ENCODE results near the gene VGF. TPM values are rescaled to one million over a fixed set of nuclear protein-coding genes. Genes with fewer than 3 reads are reported as not detected.
"Not testable (repeated sequence)": the region's sequence is repeated elsewhere in the genome, so short reads cannot be mapped to it uniquely, and the experiment has no call there.

Gene VGF
- total RNA-seq, 1 donor from 2014 or later: 0.11 TPM

DNA sequence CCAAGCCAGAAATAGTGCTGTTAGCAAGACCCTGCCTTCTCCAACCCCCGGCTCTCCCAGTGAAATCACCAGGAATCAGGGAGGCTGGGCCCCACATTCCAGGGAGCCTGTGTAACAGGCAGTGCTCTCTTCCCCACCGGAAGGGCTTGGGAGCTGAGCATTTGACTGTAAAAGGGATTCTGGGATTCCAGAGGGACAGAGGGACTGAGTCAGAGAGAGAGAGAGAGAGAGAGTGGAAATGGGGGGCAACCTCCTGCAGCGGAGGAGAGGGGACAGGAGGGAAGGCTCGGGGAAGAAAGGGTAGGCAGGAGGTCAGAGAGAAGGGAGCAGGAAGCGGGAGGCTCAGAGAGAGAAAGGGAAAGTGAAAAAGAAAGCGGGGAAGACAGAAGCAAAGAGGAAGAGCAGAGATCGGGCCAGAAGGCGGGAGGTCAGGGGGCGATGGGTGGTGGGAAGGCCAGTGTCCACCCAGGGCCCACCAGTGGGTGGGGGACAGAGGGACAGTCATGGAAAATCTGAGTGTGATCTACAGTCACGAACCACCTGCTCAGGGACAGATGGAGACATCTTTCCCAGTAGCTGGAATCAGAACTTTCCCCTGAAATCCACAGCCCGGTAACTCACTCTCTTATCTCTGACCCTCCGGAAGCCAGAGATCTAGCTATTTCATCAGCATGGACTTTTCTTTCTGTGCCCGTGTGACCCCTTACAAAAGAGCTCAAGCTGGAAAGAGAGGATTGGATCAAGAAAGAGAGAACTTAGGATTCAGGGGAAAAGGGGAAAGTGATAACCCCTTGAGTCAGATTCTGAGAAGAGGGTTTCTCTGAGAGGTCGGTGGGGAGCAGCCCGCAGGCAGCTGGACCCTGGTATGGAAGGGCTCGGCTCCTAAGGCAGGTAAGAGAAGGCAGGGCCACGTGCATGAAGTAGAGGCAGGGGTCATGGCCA is 43.1 kb downstream of the VGF start:
- intact Hi-C loops (cut with micrococcal nuclease): no loop called here

DNA sequence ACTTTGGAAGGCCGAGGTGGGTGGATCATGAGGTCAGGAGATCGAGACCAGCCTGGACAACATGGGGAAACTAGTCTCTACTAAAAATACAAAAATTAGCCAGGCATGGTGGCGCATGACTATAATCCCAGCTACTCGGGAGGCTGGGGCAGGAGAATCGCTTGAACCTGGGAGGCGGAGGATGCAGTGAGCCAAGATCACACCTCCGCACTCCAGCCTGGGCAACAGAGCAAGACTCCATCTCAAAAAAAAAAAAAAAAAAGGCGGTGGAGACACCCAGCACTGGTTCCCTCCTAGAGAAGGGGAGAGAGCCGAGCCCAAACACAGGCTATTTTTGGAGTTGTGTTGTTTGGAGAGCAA is 43.8 kb downstream of the VGF start:
- H3K4me3 Mint-ChIP-seq; H3K9me3 Mint-ChIP-seq; ATAC-seq (ENCODE audit: low read depth); H3K36me3 Mint-ChIP-seq (ENCODE audit: low read depth); H3K27ac Mint-ChIP-seq; DNase-seq; intact Hi-C loops (cut with micrococcal nuclease): not testable (repeated sequence)
- Mint-ChIP-seq H3K27me3 (peaks cover 24% of the 10 kb centered on the region), H3K4me1 (peaks cover 31% of the 10 kb centered on the region)
- ChIA-PET POLR2A (interaction anchor here (0.6 kb wide), 1 partner anchor 41 kb away, joined by 8 read pairs; no protein-coding TSS in a partner anchor), CTCF (interaction anchor here (0.7 kb wide), 1 partner anchor 1793 kb away, joined by 3 read pairs; no protein-coding TSS in a partner anchor)

More for the DNA sequence above, 43.1 kb downstream of the VGF start:
- TF ChIP-seq, protein P1, sequence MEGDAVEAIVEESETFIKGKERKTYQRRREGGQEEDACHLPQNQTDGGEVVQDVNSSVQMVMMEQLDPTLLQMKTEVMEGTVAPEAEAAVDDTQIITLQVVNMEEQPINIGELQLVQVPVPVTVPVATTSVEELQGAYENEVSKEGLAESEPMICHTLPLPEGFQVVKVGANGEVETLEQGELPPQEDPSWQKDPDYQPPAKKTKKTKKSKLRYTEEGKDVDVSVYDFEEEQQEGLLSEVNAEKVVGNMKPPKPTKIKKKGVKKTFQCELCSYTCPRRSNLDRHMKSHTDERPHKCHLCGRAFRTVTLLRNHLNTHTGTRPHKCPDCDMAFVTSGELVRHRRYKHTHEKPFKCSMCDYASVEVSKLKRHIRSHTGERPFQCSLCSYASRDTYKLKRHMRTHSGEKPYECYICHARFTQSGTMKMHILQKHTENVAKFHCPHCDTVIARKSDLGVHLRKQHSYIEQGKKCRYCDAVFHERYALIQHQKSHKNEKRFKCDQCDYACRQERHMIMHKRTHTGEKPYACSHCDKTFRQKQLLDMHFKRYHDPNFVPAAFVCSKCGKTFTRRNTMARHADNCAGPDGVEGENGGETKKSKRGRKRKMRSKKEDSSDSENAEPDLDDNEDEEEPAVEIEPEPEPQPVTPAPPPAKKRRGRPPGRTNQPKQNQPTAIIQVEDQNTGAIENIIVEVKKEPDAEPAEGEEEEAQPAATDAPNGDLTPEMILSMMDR (IDR thresholded peaks at IDR 0.05): no peak
- Mint-ChIP-seq H3K4me1 (peaks cover 38% of the 10 kb centered on the region), H3K36me3 (ENCODE audit: low read depth) (no peaks in the 10 kb centered on the region), H3K4me3 (peak overlapping the region; percentile 67), H3K27ac (peak overlapping the region; percentile 2), H3K9me3 (no peaks in the 10 kb centered on the region), H3K27me3 (peaks cover 25% of the 10 kb centered on the region)
- CTCF ChIA-PET: interaction anchor here (0.9 kb wide), 1 partner anchor 14 kb away, joined by 3 read pairs; no protein-coding TSS in a partner anchor
- ATAC-seq (ENCODE audit: low read depth): no peak
- POLR2A ChIA-PET: interaction anchor here (1.0 kb wide), 1 partner anchor 21 kb away, joined by 3 read pairs; no protein-coding TSS in a partner anchor
- DNase-seq: no peak

DNA sequence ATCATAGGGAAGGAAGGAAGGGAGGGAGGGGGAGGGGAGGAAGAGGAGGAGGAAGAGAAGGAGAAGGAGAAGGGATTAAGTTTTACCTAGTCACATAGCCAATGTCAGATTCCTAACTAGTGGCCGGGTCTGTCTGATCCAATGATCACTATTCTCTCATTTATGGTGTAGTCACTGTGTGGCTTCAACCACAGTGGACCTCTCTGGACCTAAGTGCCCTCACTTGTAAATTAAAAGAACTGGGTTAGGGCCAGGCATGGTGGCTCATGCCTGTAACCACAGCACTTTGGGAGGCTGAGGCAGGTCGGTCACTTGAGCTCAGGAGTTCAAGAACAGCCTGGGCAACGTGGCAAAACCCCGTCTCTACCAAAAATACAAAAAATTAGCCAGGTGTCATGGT is 45.1 kb downstream of the VGF start:
- H3K36me3 Mint-ChIP-seq (ENCODE audit: low read depth): no peaks in the 10 kb centered on the region
- peaks cover 23% of the 10 kb centered on the region for H3K27me3 Mint-ChIP-seq
- POLR2A ChIA-PET: no interaction called here
- no peak overlapping the region for H3K27ac Mint-ChIP-seq
- no peak overlapping the region for H3K4me3 Mint-ChIP-seq
- peaks cover 19% of the 10 kb centered on the region for H3K4me1 Mint-ChIP-seq
- intact Hi-C loops (cut with micrococcal nuclease): no loop called here
- ATAC-seq (ENCODE audit: low read depth) (no peak), DNase-seq (no peak)
- CTCF ChIA-PET: no interaction called here
- TF ChIP-seq, protein P1 (IDR thresholded peaks at IDR 0.05): no peak
- H3K9me3 Mint-ChIP-seq: no peaks in the 10 kb centered on the region

DNA sequence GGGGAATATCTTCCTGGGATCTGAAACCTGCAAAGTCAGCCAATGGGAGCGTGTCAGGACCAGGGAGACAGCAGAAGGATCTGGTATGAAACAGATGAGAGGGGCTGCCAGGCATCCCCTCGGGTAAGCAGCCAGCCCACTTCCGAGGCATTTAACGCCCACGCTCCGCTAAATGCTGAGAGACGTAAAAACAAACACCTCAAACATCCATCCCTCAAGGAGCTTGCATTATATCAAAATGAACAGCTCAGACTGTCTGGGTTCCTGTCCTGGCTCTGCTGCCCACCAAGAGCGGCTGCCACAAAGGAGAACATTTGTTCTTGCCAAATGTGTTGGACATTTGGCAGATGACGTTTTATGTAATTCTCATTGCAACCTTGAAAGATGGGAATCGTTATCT is 45.5 kb downstream of the VGF start:
- ATAC-seq (ENCODE audit: low read depth) (no peak), DNase-seq (no peak)
- H3K36me3 Mint-ChIP-seq (ENCODE audit: low read depth): no peaks in the 10 kb centered on the region
- no peaks in the 10 kb centered on the region for H3K9me3 Mint-ChIP-seq
- H3K4me3 Mint-ChIP-seq: no peak overlapping the region
- intact Hi-C loops (cut with micrococcal nuclease): no loop called here
- H3K27me3 Mint-ChIP-seq: peaks cover 21% of the 10 kb centered on the region
- peaks cover 17% of the 10 kb centered on the region for H3K4me1 Mint-ChIP-seq
- ChIA-PET POLR2A (no interaction called here), CTCF (no interaction called here)
- TF ChIP-seq, protein P1 (IDR thresholded peaks at IDR 0.05): no peak
- no peak overlapping the region for H3K27ac Mint-ChIP-seq

DNA sequence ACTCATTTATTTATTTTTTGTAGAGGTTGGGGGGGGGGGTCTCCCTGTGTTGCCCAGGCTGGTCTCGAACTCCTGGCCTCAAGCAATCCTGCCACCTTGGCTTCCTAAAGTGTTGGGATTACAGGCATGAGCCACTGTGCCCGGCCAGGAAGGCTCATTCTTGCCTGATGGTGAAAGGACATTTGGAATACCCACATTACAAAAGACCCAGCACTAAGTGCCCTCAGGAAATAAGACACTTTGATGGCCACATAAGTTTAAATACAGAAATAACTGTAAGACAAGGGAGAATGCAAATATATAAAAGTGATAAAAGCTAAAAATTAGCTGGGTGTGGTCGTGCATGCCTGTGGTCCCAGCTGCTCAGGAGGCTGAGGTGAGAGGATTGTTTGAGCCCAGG is 46.5 kb downstream of the VGF start:
- H3K27ac Mint-ChIP-seq: no peak overlapping the region
- H3K4me3 Mint-ChIP-seq: no peak overlapping the region
- no peaks in the 10 kb centered on the region for H3K9me3 Mint-ChIP-seq
- peaks cover 19% of the 10 kb centered on the region for H3K27me3 Mint-ChIP-seq
- no peaks in the 10 kb centered on the region for H3K36me3 Mint-ChIP-seq (ENCODE audit: low read depth)
- ChIA-PET CTCF (no interaction called here), POLR2A (no interaction called here)
- TF ChIP-seq, protein P1 (IDR thresholded peaks at IDR 0.05): no peak
- no peak for ATAC-seq (ENCODE audit: low read depth)
- no peak for DNase-seq
- H3K4me1 Mint-ChIP-seq: peaks cover 12% of the 10 kb centered on the region
- intact Hi-C loops (cut with micrococcal nuclease): no loop called here
